K562 (cell line): ENCODE measurements around the gene PPA1. TPM values are rescaled to one million over a fixed set of nuclear protein-coding genes. Genes with fewer than 3 reads are reported as not detected.

Source experiments
- BHLHE40 ChIP-seq: IDR thresholded peaks from 2 replicates; pipeline ENCODE4 v1.6.1; 2011; ENCODE audit warnings: low read length, improper control_type of control experiment
- CBFA2T3 ChIP-seq: fragments of 450-650 bp; IDR thresholded peaks from 2 replicates; pipeline ENCODE4 v1.6.1; 2017
- CBX3 ChIP-seq, 2 experiments: IDR thresholded peaks; 1 replicate in 1 of 2; 2 replicates in 1 of 2; pipeline ENCODE4 v1.6.1; 2012; ENCODE audit warnings: inconsistent platforms in 2 of 2, low read length in 2 of 2, borderline replicate concordance in 1 of 2, control low read depth in 1 of 2
- MTF1 ChIP-seq: fragments of 250-450 bp; sonication (Bioruptor Pico); IDR thresholded peaks from 2 replicates; pipeline ENCODE4 v1.9.0; 2021; ENCODE audit warnings: moderate library complexity, mild to moderate bottlenecking, inconsistent platforms, borderline replicate concordance
- NFRKB ChIP-seq: fragments of 450-650 bp; IDR thresholded peaks from 2 replicates; pipeline ENCODE4 v1.6.1; 2016; ENCODE audit warnings: low read depth
- NR1H2 ChIP-seq: sonication (generic); formaldehyde crosslinking; IDR thresholded peaks from 2 replicates; pipeline ENCODE4 v1.4.0; 2020; ENCODE audit warnings: mild to moderate bottlenecking, missing genetic modification reagents
- polyA plus RNA-seq, 8 experiments: library from polyadenylated mRNA; depleted of rRNA in 4 of 8; stranded (reverse) in 5 of 8; unstranded in 3 of 8; fragments of >200 nt; fragmentation: Nextera tagmentation in 2 of 8; fragmentation: Illumina TruSeq in 1 of 8; extraction: Ambion mirVana in 2 of 8; extraction: Trizol in 1 of 8; gene quantifications; 2 replicates each; pipeline versions ENCODE4 v1.2.1 to v1.2.3, GENCODE V29; 2011 to 2014; ENCODE audit warnings: inconsistent platforms in 1 of 8, missing spikeins in 1 of 8
- total RNA-seq, 7 experiments: library from RNA; depleted of rRNA in 6 of 7; stranded (reverse); fragments of >200 nt in 6 of 7; fragmentation: Illumina TruSeq in 2 of 7; extraction: Trizol in 2 of 7; gene quantifications; 2 replicates each; pipeline versions ENCODE4 v1.2.1 to v1.2.3, GENCODE V29; 2011 to 2021; ENCODE audit warnings: low replicate concordance in 1 of 7
- TF ChIP-seq, protein P1 (sequence below): fragments of 450-650 bp; IDR thresholded peaks from 2 replicates; pipeline ENCODE4 v1.6.1; 2016; ENCODE audit warnings: mild to moderate bottlenecking, moderate library complexity
- TF ChIP-seq, protein P2 (sequence below), 2 experiments: fragments of 450-650 bp in 1 of 2; sonication (generic) in 1 of 2; formaldehyde crosslinking in 1 of 2; IDR thresholded peaks in 1 of 2; conservative IDR thresholded peaks in 1 of 2; 2 replicates each; pipeline versions ENCODE4 v1.6.1 to v1.8.1; 2016 to 2023; ENCODE audit warnings: mild to moderate bottlenecking in 2 of 2, moderate library complexity in 2 of 2, inconsistent platforms in 1 of 2, missing genetic modification reagents in 1 of 2
- TF ChIP-seq, protein P3 (sequence below), 2 experiments: IDR thresholded peaks; 2 replicates each; pipeline ENCODE4 v1.6.1; 2011; ENCODE audit warnings: borderline replicate concordance in 1 of 2, control low read depth in 1 of 2, low read depth in 1 of 2, low read length in 1 of 2, mild to moderate bottlenecking in 1 of 2, mixed read lengths in 1 of 2, moderate library complexity in 1 of 2; ENCODE audit not compliant: insufficient read depth in 1 of 2, insufficient read length in 1 of 2, poor library complexity in 1 of 2, severe bottlenecking in 1 of 2; ENCODE audit errors: extremely low read depth in 1 of 2
- TF ChIP-seq, protein P4 (sequence below): sonication (generic); formaldehyde crosslinking; IDR thresholded peaks from 2 replicates; pipeline ENCODE4 v1.9.0; 2022; ENCODE audit warnings: mild to moderate bottlenecking, missing genetic modification reagents

The PPA1 gene
- total and polyA plus RNA-seq, 9 of the 15 experiments (the other 6 are each of a cell fraction or from before 2014, with no cell fraction given) = 301 to 635 (median 471) TPM

DNA sequence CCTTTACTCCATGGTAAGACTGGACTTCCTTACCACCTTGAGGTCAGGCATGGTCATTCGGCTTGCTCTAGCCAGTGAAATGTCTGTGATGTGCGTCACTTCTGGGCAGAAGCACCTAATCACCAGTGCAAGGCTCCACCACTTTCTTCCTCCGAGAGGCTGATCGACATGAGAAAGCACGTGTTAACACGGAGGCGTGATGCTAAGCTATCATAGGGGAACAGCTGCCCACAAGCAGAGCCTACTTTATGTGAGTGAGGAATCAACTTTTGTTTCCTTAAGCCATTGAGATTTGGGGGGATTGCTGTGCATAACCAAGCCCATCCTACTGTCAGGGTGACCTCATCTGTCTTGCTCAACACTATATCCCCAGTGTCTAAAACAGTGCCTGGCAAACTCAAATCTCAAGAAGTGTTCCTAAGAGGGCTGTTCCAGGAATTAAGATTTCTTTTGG is 39.8 kb downstream of the PPA1 start (continued):
- TF ChIP-seq, protein P1, sequence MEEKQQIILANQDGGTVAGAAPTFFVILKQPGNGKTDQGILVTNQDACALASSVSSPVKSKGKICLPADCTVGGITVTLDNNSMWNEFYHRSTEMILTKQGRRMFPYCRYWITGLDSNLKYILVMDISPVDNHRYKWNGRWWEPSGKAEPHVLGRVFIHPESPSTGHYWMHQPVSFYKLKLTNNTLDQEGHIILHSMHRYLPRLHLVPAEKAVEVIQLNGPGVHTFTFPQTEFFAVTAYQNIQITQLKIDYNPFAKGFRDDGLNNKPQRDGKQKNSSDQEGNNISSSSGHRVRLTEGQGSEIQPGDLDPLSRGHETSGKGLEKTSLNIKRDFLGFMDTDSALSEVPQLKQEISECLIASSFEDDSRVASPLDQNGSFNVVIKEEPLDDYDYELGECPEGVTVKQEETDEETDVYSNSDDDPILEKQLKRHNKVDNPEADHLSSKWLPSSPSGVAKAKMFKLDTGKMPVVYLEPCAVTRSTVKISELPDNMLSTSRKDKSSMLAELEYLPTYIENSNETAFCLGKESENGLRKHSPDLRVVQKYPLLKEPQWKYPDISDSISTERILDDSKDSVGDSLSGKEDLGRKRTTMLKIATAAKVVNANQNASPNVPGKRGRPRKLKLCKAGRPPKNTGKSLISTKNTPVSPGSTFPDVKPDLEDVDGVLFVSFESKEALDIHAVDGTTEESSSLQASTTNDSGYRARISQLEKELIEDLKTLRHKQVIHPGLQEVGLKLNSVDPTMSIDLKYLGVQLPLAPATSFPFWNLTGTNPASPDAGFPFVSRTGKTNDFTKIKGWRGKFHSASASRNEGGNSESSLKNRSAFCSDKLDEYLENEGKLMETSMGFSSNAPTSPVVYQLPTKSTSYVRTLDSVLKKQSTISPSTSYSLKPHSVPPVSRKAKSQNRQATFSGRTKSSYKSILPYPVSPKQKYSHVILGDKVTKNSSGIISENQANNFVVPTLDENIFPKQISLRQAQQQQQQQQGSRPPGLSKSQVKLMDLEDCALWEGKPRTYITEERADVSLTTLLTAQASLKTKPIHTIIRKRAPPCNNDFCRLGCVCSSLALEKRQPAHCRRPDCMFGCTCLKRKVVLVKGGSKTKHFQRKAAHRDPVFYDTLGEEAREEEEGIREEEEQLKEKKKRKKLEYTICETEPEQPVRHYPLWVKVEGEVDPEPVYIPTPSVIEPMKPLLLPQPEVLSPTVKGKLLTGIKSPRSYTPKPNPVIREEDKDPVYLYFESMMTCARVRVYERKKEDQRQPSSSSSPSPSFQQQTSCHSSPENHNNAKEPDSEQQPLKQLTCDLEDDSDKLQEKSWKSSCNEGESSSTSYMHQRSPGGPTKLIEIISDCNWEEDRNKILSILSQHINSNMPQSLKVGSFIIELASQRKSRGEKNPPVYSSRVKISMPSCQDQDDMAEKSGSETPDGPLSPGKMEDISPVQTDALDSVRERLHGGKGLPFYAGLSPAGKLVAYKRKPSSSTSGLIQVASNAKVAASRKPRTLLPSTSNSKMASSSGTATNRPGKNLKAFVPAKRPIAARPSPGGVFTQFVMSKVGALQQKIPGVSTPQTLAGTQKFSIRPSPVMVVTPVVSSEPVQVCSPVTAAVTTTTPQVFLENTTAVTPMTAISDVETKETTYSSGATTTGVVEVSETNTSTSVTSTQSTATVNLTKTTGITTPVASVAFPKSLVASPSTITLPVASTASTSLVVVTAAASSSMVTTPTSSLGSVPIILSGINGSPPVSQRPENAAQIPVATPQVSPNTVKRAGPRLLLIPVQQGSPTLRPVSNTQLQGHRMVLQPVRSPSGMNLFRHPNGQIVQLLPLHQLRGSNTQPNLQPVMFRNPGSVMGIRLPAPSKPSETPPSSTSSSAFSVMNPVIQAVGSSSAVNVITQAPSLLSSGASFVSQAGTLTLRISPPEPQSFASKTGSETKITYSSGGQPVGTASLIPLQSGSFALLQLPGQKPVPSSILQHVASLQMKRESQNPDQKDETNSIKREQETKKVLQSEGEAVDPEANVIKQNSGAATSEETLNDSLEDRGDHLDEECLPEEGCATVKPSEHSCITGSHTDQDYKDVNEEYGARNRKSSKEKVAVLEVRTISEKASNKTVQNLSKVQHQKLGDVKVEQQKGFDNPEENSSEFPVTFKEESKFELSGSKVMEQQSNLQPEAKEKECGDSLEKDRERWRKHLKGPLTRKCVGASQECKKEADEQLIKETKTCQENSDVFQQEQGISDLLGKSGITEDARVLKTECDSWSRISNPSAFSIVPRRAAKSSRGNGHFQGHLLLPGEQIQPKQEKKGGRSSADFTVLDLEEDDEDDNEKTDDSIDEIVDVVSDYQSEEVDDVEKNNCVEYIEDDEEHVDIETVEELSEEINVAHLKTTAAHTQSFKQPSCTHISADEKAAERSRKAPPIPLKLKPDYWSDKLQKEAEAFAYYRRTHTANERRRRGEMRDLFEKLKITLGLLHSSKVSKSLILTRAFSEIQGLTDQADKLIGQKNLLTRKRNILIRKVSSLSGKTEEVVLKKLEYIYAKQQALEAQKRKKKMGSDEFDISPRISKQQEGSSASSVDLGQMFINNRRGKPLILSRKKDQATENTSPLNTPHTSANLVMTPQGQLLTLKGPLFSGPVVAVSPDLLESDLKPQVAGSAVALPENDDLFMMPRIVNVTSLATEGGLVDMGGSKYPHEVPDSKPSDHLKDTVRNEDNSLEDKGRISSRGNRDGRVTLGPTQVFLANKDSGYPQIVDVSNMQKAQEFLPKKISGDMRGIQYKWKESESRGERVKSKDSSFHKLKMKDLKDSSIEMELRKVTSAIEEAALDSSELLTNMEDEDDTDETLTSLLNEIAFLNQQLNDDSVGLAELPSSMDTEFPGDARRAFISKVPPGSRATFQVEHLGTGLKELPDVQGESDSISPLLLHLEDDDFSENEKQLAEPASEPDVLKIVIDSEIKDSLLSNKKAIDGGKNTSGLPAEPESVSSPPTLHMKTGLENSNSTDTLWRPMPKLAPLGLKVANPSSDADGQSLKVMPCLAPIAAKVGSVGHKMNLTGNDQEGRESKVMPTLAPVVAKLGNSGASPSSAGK = peak; percentile 53; the same call in 1 of the 2 replicates
- TF ChIP-seq CBFA2T3 = peak; percentile 48
- TF ChIP-seq, protein P2, sequence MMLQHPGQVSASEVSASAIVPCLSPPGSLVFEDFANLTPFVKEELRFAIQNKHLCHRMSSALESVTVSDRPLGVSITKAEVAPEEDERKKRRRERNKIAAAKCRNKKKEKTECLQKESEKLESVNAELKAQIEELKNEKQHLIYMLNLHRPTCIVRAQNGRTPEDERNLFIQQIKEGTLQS (IDR thresholded peaks at IDR 0.05) = peak; percentile 44; the same call in 1 of the 2 replicates
- TF ChIP-seq, protein P2 (CRISPR knock-in tag; conservative IDR thresholded peaks at IDR 0.05) = no peak
- TF ChIP-seq MTF1 (CRISPR knock-in tag) = no peak
- TF ChIP-seq NFRKB = no peak
- TF ChIP-seq BHLHE40 = peak; percentile 47; the same call in 1 of the 2 replicates
- TF ChIP-seq NR1H2 (CRISPR knock-in tag) = no peak
- TF ChIP-seq, protein P3, sequence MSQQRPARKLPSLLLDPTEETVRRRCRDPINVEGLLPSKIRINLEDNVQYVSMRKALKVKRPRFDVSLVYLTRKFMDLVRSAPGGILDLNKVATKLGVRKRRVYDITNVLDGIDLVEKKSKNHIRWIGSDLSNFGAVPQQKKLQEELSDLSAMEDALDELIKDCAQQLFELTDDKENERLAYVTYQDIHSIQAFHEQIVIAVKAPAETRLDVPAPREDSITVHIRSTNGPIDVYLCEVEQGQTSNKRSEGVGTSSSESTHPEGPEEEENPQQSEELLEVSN (IDR thresholded peaks at IDR 0.05; ENCODE audit: borderline replicate concordance in 1 of 2, extremely low read depth in 1 of 2, insufficient read depth in 1 of 2, insufficient read length in 1 of 2, low read depth in 1 of 2, low read length in 1 of 2, poor library complexity in 1 of 2, severe bottlenecking in 1 of 2) = peak in 1 of 2 experiments; percentile 50
- TF ChIP-seq, protein P4, sequence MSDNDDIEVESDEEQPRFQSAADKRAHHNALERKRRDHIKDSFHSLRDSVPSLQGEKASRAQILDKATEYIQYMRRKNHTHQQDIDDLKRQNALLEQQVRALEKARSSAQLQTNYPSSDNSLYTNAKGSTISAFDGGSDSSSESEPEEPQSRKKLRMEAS = peak; percentile 62; the same call in 1 of the 2 replicates
- TF ChIP-seq CBX3 (IDR thresholded peaks at IDR 0.05; ENCODE audit: borderline replicate concordance in 1 of 2, low read length in 2 of 2) = peak in 1 of 2 experiments; percentile 60; a peak in 1 of 3 replicates
